ENCODE results near the gene FAM170B. TPM values are rescaled to one million over a fixed set of nuclear protein-coding genes. Genes with fewer than 3 reads are reported as not detected.

The FAM170B gene
- total RNA-seq, 2 experiments from 2014 or later, result not detected

DNA sequence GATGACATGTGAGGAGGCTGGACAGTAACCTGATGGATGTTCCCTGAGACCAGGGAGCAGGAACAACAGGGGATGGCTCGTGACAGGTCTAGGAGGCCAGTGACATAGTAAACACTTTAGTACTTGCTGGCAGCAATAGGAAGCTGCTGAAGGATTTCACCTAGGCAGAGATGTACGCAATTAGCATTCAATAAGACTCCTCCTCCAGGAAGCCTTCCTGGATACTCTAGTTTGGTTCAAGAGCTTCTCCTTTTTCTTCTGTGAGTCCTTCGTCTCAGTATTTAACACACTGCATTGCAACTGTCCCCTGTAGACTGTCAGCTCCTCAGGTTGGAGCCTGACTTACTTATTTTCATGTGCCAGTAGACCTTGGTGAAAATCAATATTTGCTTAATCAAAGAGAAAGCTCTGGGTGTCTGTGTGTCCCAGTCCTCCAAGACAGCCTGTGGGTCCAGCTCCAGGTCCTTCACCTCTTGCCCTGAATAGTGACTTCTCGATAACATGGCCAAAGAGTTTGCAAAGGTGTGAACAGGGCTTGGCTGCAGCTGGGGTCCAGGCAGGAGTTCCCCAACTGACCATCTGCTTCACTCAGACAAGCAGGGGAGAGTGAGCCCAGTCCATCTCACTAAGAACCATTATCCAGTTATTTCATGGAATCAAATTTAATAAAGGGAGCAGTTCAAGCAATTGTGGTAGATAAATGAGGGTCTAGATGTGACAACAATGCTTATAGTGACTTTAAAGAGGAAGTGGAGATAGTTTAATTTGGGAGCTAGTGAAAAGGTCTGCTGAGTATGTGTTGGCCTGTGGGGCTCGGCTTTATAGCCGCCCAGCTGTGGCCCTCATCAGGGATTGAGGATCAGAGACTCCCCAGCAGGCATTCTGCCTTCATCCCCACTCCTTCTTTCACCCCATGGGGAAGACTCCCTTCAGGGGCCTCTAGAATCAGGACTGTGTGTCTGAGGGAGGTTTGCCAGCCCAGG lies 45.0 kb upstream of the FAM170B start:
- no peak for TF ChIP-seq CTCF (IDR thresholded peaks at IDR 0.05)
- intact Hi-C loops (cut with micrococcal nuclease), result no loop called here
- no peak overlapping the region for H3K4me3 Mint-ChIP-seq
- peak overlapping the region; percentile 89 for H3K27ac Mint-ChIP-seq
- DNase-seq, result no peak
- ATAC-seq, result no peak
- ChIA-PET POLR2A (no interaction called here), CTCF (no interaction called here)
- H3K36me3 Mint-ChIP-seq (ENCODE audit: low read depth), result peaks cover 5% of the 10 kb centered on the region
- H3K27me3 Mint-ChIP-seq, result peaks cover 9% of the 10 kb centered on the region
- H3K9me3 Mint-ChIP-seq, result no peaks in the 10 kb centered on the region
- H3K4me1 Mint-ChIP-seq (ENCODE audit: low read depth), result peaks cover 62% of the 10 kb centered on the region

- POLR2A ChIA-PET, result no interaction called here
- DNase-seq (peak; percentile 84), ATAC-seq (peak; percentile 94)
- Mint-ChIP-seq H3K27ac (peak overlapping the region; percentile 89), H3K27me3 (peaks cover 9% of the 10 kb centered on the region), H3K9me3 (no peaks in the 10 kb centered on the region), H3K4me3 (peak overlapping the region; percentile 25), H3K36me3 (ENCODE audit: low read depth) (peaks cover 5% of the 10 kb centered on the region), H3K4me1 (ENCODE audit: low read depth) (peaks cover 54% of the 10 kb centered on the region)
- TF ChIP-seq CTCF (IDR thresholded peaks at IDR 0.05), result no peak
- CTCF ChIA-PET, result no interaction called here
- intact Hi-C loops (cut with micrococcal nuclease), result no loop called here
Observed at GRCh38 chr10:49177391-49178355, 43.9 kb upstream of the FAM170B start.

DNA sequence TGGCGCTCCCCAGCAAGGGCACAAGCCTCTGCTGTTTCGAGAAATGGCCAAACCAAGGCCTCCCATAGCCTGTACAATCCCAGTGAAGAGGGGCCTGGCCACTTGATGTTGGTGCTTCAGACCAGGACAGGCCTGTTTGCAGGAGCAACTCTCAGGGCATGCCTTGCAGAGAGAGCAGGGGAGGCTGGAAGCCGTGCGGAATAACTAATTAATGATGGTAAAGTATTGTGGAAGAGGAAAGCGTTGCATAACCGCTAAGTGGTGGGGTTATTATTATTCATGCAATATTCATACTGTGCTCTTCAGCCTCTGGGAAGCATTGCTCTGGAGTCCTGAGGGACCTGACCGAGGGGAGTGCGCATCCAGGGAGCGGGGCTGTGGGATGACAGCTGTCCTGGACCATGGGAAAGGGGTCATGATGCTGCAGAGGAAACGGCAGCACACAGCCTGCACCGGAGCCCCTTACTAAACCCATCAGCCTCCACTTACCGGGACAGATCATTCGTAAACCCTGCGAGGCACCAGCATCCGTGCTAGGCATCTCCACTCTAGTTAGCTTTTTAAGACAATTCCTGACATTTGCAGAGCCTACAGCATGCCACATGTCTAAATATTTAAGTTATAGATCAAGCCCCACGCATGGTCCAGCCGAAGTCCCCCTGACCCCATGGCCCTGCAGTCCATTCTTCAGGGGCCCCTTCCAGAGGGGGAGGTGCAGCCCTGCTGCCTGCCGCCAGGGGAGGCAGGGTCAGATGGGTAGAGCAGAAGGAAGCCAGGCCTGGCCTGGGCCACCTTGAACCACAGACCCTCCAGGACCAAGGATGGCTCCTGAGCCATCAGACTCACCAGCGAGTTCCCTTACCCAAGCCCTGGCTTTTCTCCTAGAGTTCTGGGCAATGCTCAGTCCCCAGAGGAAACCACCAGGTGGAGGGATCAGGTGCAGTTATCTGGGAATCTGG lies 42.8 kb upstream of the FAM170B start:
- H3K27ac Mint-ChIP-seq, result peak overlapping the region; percentile 89
- peaks cover 5% of the 10 kb centered on the region for H3K36me3 Mint-ChIP-seq (ENCODE audit: low read depth)
- no peaks in the 10 kb centered on the region for H3K9me3 Mint-ChIP-seq
- DNase-seq (no peak), ATAC-seq (peak; percentile 2)
- peaks cover 9% of the 10 kb centered on the region for H3K27me3 Mint-ChIP-seq
- no peak for TF ChIP-seq CTCF (IDR thresholded peaks at IDR 0.05)
- ChIA-PET POLR2A (no interaction called here), CTCF (interaction anchor here (1.1 kb wide), 1 partner anchor 520 kb away, joined by 3 read pairs; no protein-coding TSS in a partner anchor)
- intact Hi-C loops (cut with micrococcal nuclease), result no loop called here
- H3K4me3 Mint-ChIP-seq, result peak overlapping the region; percentile 25
- H3K4me1 Mint-ChIP-seq (ENCODE audit: low read depth), result peaks cover 48% of the 10 kb centered on the region

GRCh38 chr10:49175587-49176309 lies 41.9 kb upstream of the FAM170B start:
- Mint-ChIP-seq H3K36me3 (ENCODE audit: low read depth) (peaks cover 4% of the 10 kb centered on the region), H3K4me3 (no peak overlapping the region), H3K27ac (peak overlapping the region; percentile 89), H3K9me3 (no peaks in the 10 kb centered on the region), H3K4me1 (ENCODE audit: low read depth) (peaks cover 40% of the 10 kb centered on the region), H3K27me3 (peaks cover 7% of the 10 kb centered on the region)
- CTCF ChIA-PET, result interaction anchor here (1.1 kb wide), 1 partner anchor 519 kb away, joined by 3 read pairs; no protein-coding TSS in a partner anchor
- POLR2A ChIA-PET, result no interaction called here
- TF ChIP-seq CTCF (IDR thresholded peaks at IDR 0.05), result no peak
- ATAC-seq (no peak), DNase-seq (no peak)
- intact Hi-C loops (cut with micrococcal nuclease), result no loop called here
